ENCODE results near the gene SMIM32. TPM values are rescaled to one million over a fixed set of nuclear protein-coding genes. Genes with fewer than 3 reads are reported as not detected.

Gene SMIM32
- total and polyA plus RNA-seq, 2 donors (not counting 1 experiment from before 2014, with no cell fraction given): not detected

DNA sequence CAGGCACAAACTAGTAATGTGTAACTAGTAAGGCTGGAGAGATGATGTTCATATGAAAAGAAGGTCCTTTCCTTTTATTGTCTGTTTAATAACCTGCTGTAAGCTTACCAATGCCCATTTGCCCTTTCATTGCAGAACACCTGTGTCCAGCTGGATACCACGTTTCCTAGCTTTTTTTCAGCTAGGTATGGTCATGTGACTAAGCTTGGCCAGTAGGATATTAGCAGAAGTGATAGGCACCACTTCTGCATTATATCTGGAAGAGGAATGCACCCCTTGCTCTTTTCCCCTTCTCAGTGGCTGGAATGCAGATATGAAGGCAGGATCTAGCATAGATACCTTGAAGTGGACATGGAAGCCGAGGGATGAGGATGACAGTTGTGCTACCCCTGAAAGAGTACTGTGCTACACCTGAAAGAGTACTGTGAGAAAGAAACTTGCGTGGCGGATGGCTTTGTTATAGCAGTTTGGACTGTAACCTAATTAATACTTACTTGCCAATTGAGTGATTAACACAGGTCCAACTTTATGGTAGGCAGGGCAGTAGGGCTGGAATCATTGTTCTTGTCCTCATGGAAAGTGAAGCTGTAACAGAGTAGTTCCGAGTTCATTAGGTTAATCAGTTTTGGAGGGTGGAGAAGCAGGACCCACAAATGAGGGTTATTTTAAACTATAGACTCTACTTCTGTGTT is 6.8 kb downstream of the SMIM32 start:
- no peak for DNase-seq (ENCODE audit: low read depth in 2 of 2)
- Histone ChIP-seq H3K9me3 (ENCODE audit: control insufficient read depth, insufficient read depth, low read depth, low read length) (no peaks in the 10 kb centered on the region), H3K4me2 (ENCODE audit: extremely low read depth, insufficient read depth, low read length) (no peak overlapping the region), H3K79me2 (ENCODE audit: control insufficient read depth, insufficient read depth, low read length) (no peaks in the 10 kb centered on the region), H3K36me3 (ENCODE audit: control insufficient read depth, insufficient read depth, low read length) (no peaks in the 10 kb centered on the region), H3K27me3 (ENCODE audit: control insufficient read depth, insufficient read depth, low read length) (no peaks in the 10 kb centered on the region), H3K4me1 (ENCODE audit: control insufficient read depth, extremely low read depth, insufficient read depth, low read length) (no peaks in the 10 kb centered on the region), H3K9ac (ENCODE audit: insufficient read depth, low read length) (no peak overlapping the region), H2AFZ (ENCODE audit: low read length) (no peak overlapping the region), H4K20me1 (ENCODE audit: control insufficient read depth, extremely low read depth, insufficient read depth, low read length) (no peaks in the 10 kb centered on the region), H3K27ac (ENCODE audit: insufficient read depth, low read length) (no peak overlapping the region), H3K4me3 (replicated peaks in 1 of 4; ENCODE audit: control extremely low read depth in 1 of 4, insufficient read depth in 1 of 4, low read depth in 3 of 4, low read length in 4 of 4) (no peak overlapping the region)
- TF ChIP-seq, protein P1, sequence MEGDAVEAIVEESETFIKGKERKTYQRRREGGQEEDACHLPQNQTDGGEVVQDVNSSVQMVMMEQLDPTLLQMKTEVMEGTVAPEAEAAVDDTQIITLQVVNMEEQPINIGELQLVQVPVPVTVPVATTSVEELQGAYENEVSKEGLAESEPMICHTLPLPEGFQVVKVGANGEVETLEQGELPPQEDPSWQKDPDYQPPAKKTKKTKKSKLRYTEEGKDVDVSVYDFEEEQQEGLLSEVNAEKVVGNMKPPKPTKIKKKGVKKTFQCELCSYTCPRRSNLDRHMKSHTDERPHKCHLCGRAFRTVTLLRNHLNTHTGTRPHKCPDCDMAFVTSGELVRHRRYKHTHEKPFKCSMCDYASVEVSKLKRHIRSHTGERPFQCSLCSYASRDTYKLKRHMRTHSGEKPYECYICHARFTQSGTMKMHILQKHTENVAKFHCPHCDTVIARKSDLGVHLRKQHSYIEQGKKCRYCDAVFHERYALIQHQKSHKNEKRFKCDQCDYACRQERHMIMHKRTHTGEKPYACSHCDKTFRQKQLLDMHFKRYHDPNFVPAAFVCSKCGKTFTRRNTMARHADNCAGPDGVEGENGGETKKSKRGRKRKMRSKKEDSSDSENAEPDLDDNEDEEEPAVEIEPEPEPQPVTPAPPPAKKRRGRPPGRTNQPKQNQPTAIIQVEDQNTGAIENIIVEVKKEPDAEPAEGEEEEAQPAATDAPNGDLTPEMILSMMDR (conservative IDR thresholded peaks at IDR 0.05 in 1 of 2, IDR thresholded peaks at IDR 0.05 in 1 of 2; ENCODE audit: low read depth in 1 of 2, low read length in 2 of 2): no peak

DNA sequence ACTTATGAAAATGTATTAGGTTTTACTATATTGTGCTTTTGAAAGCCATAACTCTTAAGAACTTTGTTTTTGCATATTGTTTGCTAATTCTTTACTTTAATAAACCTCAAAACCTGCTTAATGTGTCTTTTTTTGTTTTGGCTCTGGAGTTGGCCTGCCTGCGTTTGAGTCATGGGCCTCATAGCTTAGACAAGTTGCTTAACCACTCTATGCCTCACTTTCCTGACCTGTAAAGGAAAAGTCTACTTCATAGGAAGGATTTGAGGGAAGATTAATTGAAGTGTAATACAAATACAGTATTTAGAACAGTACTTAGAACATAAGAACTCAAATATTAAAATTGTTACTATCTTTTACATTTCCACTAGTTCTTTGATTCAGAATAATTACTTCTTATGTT is 10.3 kb downstream of the SMIM32 start:
- no peak overlapping the region for H3K4me2 ChIP-seq (ENCODE audit: extremely low read depth, insufficient read depth, low read length)
- H3K9ac ChIP-seq (ENCODE audit: insufficient read depth, low read length): no peak overlapping the region
- no peak for TF ChIP-seq EZH2 (IDR thresholded peaks at IDR 0.05; ENCODE audit: low read length, missing control alignments)
- TF ChIP-seq, protein P1 (conservative IDR thresholded peaks at IDR 0.05 in 1 of 2, IDR thresholded peaks at IDR 0.05 in 1 of 2; ENCODE audit: low read depth in 1 of 2, low read length in 2 of 2): no peak
- DNase-seq (ENCODE audit: low read depth in 2 of 2): peak in 1 of 2 donors; percentile 47
- H3K36me3 ChIP-seq (ENCODE audit: control insufficient read depth, insufficient read depth, low read length): no peaks in the 10 kb centered on the region
- no peak overlapping the region for H3K27ac ChIP-seq (ENCODE audit: insufficient read depth, low read length)
- no peaks in the 10 kb centered on the region for H3K27me3 ChIP-seq (ENCODE audit: control insufficient read depth, insufficient read depth, low read length)
- H3K4me1 ChIP-seq (ENCODE audit: control insufficient read depth, extremely low read depth, insufficient read depth, low read length): no peaks in the 10 kb centered on the region
- H2AFZ ChIP-seq (ENCODE audit: low read length): no peak overlapping the region
- H4K20me1 ChIP-seq (ENCODE audit: control insufficient read depth, extremely low read depth, insufficient read depth, low read length): no peaks in the 10 kb centered on the region
- no peak overlapping the region for H3K4me3 ChIP-seq (replicated peaks in 1 of 4; ENCODE audit: control extremely low read depth in 1 of 4, insufficient read depth in 1 of 4, low read depth in 3 of 4, low read length in 4 of 4)
- no peaks in the 10 kb centered on the region for H3K79me2 ChIP-seq (ENCODE audit: control insufficient read depth, insufficient read depth, low read length)
- no peaks in the 10 kb centered on the region for H3K9me3 ChIP-seq (ENCODE audit: control insufficient read depth, insufficient read depth, low read depth, low read length)

- Histone ChIP-seq H3K79me2 (ENCODE audit: control insufficient read depth, insufficient read depth, low read length) (no peaks in the 10 kb centered on the region), H3K27ac (ENCODE audit: insufficient read depth, low read length) (no peak overlapping the region), H3K36me3 (ENCODE audit: control insufficient read depth, insufficient read depth, low read length) (peaks cover 5% of the 10 kb centered on the region), H3K4me1 (ENCODE audit: control insufficient read depth, extremely low read depth, insufficient read depth, low read length) (no peaks in the 10 kb centered on the region), H3K4me2 (ENCODE audit: extremely low read depth, insufficient read depth, low read length) (no peak overlapping the region), H4K20me1 (ENCODE audit: control insufficient read depth, extremely low read depth, insufficient read depth, low read length) (no peaks in the 10 kb centered on the region), H2AFZ (ENCODE audit: low read length) (no peak overlapping the region), H3K9me3 (ENCODE audit: control insufficient read depth, insufficient read depth, low read depth, low read length) (no peaks in the 10 kb centered on the region), H3K27me3 (ENCODE audit: control insufficient read depth, insufficient read depth, low read length) (no peaks in the 10 kb centered on the region), H3K4me3 (replicated peaks in 1 of 4; ENCODE audit: control extremely low read depth in 1 of 4, insufficient read depth in 1 of 4, low read depth in 3 of 4, low read length in 4 of 4) (no peak overlapping the region), H3K9ac (ENCODE audit: insufficient read depth, low read length) (no peak overlapping the region)
- peak; percentile 62 to 79 for DNase-seq (ENCODE audit: low read depth in 2 of 2)
- TF ChIP-seq, protein P1 (conservative IDR thresholded peaks at IDR 0.05 in 1 of 2, IDR thresholded peaks at IDR 0.05 in 1 of 2; ENCODE audit: low read depth in 1 of 2, low read length in 2 of 2): peak; percentile 58 to 78
- TF ChIP-seq EZH2 (IDR thresholded peaks at IDR 0.05; ENCODE audit: low read length, missing control alignments): no peak
Observed at GRCh38 chr5:136174021-136174659, 18.8 kb downstream of the SMIM32 start.

Data from fibroblast of lung (primary cell).